ENCODE measurements around the gene CST9. TPM values are rescaled to one million over a fixed set of nuclear protein-coding genes. Genes with fewer than 3 reads are reported as not detected.
A peak's percentile ranks its signal among the peaks of the same experiment; 100 is the strongest.
"Not testable (repeated sequence)": the region's sequence is repeated elsewhere in the genome, so short reads cannot be mapped to it uniquely, and the experiment has no call there.

The CST9 gene
- total RNA-seq, 1 donor from 2014 or later = not detected

DNA sequence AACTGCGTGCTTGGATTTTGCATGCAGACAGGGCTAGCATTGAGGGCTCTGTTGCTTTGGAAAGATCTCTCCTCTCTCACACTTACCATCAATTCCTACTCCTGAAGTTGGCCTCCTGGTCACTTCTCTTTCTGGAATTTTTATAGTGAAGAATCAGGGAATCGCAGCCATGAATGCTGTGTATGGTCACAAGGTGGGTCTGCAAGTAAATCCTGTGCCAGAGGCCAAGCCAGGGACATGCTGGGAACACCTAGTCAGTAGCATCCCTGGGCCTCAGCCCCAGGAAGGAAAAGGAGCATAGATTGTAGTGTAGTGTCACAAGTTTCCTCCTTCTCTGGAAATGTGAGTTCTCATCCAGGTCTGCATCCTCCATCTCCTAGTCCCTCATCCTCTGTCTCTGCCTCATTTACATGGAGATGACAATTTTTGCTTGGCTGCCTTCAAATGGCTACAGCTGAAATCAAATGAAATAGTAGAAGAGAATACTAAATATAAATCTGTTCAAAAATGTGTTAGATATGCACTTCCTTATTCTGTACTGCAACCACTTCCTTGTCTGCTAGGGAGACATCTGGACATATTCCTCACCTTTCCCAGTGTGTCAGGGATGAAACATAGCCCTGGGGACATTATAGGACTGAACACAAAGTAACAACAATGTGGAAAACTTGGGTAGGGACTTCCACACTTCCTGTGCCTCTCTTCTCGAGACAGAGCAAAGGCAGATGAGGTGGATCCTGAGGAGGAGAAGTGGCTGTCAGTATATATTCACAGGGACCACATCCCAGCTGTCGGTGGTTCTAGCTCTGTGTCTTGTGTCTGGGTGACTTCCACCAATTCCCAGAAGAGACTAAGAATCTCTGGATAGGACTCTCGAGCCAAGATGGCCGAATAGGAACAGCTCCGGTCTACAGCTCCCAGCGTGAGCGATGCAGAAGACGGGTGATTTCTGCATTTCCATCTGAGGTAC lies 17.0 kb downstream of the CST9 start:
- no peak for DNase-seq (ENCODE audit: low spot score)

- DNase-seq (ENCODE audit: low spot score) = peak; percentile 47
Measured at GRCh38 chr20:23587631-23588030, 18.1 kb downstream of the CST9 start.

DNA sequence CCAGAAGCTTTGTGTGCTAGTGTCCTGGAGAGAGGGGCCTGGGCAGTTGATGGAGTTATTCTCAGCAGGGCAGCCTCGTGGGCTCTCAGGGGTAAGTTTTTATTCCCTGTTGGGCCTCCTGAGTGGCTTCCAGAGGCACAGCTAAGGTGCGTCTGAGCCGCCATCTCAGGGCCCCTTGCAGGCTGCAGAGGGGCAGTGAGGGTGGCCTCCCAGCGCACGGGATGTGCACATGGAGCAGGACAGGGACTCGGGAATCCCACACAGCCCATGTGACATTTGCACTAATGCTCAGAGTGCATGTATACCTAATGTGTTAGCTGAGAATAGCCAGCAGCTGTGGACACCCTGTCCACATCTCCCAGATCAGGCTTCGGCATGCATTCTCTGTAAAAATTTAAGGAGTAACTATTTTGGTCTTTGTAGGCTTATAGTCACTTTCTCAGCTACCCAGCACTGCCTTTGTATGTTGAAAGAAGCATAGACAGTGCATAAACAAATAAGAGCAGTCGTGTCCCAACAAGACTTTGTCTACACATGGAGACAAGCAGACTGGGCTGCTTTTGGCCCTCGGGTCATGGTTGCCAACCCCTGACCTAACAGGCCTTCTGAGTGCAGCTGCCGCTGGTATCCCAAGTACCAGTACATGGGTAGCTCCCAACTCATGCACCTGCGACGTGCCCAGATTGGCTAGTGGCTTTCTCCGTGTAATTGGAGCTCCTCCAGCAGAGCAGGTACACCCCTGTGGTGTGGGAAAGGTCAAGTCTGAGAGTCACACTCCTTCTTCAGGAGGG lies 18.8 kb downstream of the CST9 start:
- peak; percentile 82 for DNase-seq (ENCODE audit: low spot score)

GRCh38 chr20:23585808-23586734 lies 19.6 kb downstream of the CST9 start:
- DNase-seq (ENCODE audit: low spot score) = peak; percentile 76

GRCh38 chr20:23585449-23585807 lies 20.3 kb downstream of the CST9 start:
- DNase-seq (ENCODE audit: low spot score) = peak; percentile 59

DNA sequence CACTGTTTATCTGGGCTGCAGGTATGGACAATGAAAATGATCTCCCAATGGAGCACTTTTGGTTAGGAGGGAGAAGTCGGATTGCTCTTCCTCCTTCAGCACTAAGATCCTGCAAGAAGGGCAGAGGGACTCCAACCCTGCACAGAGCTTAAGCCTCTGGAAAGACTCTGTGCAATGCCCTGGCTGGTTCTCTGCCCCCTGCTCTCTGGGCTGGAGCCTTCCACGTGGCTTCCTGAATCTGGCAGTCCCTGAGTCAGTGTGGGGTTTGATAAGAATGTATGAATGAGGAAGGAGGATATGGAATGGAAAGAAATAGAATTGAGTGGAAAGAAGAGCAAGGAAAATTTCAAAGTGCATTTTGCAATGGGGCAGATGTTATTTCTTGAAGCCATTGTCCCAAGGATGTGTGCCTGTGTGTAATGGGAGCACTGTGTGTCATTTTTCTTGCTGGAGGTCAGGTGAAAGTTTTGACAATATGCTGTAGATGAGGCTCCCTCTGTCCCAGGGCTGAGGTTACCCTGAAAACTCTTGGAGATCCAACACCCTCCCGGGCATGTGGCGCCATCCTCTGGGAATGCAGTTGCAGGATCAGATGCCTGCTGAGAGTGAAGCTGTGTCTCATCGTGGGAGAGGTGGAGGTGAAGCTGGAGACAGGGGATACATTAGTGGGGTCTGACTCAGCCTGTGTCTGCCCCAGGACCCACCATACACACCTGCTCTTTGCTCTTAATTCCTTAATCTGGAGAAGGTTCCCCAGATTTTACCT lies 21.1 kb downstream of the CST9 start:
- DNase-seq (ENCODE audit: low spot score) = peak; percentile 64

DNA sequence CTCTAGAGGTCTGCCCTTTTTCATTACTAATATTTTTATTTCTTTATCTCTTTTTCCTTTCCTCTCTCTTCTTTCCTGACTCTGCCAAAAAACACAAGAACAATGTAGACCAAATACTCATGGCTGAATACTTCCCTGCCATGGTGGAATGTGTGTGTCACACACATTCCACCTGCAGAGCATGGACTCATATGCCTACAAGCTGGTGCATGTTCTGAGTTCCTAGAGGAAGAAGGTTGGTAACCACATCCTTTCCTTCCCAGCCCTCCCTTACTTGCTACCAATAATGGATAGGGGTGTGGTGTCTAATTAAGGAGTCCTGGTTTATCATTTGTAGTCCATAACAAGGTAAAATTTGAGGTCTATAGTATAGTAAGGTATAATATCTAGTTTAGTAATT lies 22.2 kb downstream of the CST9 start:
- no peak for DNase-seq (ENCODE audit: low spot score)

- peak; percentile 51 for DNase-seq (ENCODE audit: low spot score)
Measured at GRCh38 chr20:23582293-23582692, 23.4 kb downstream of the CST9 start.

DNA sequence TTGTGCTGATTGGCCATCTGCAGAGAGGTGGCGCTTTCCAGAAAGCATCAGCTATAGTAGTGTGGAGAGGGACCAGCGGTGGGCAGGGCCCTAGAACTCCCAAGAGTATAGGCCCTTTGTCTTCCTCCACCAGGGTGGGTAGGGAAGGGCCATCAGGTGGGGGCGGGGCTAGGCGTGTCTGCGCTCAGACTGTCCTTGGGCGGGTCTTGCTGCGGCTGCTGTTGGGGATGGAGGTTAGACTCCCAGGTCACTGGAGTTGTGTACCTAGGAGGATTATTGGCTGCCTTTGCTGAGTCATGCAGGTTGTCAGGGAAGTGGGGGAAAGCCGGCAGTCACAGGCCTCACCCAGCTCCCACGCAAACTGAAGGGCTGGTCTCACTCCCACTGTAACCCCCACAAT lies 23.9 kb downstream of the CST9 start:
- DNase-seq (ENCODE audit: low spot score) = not testable (repeated sequence)

GRCh38 chr20:23574977-23575376 lies 30.7 kb downstream of the CST9 start:
- DNase-seq (ENCODE audit: low spot score) = no peak

- DNase-seq (ENCODE audit: low spot score) = no peak
Measured at GRCh38 chr20:23570178-23570760, 35.4 kb downstream of the CST9 start.

DNA sequence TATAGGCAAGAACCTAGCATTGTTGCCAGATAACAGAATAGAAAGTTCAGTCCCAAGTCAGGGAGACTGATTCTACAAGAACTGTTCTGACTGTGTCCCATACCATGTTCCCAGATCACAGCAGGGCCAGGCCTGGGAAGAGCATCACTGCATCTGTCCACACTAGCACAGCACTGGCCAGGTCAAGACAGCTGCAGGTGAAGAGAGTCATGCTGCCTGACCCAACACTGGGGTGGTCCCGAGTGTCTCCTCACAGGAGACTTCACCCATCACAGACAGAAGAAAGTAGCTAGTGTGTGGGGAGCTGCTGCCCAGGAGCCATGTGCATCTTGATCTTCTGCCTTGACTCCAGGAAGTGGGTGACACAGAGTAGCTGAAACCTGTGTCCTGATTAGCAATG lies 36.1 kb downstream of the CST9 start:
- DNase-seq (ENCODE audit: low spot score) = no peak

DNA sequence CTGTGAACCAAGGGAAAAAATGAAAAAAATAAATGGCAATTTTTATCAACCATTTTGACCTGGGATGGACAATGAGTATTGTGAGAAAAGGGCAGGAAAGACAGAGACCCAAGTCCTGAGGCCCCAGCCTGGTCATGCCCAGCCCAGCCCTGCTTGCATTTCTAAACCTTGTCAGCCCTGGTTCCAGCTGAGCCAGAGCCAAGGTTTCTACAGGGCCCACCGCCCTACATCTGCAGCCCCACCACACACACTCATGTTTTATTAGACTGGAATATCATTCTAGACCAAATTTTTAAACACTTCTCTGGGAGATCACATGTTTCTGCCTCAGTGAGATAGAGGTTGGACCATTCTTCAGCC lies 36.8 kb downstream of the CST9 start:
- DNase-seq (ENCODE audit: low spot score) = peak; percentile 43

- peak; percentile 62 for DNase-seq (ENCODE audit: low spot score)
Measured at GRCh38 chr20:23568320-23568970, 37.3 kb downstream of the CST9 start, which contains the start of gene CST9L. CST9L (minus strand) TSS chr20:23568484; CDS start chr20:23568450, 34 bp downstream.

- no peak for DNase-seq (ENCODE audit: low spot score)
Measured at GRCh38 chr20:23566199-23566932, 39.4 kb downstream of the CST9 start.

- no peak for DNase-seq (ENCODE audit: low spot score)
Measured at GRCh38 chr20:23565503-23566045, 40.1 kb downstream of the CST9 start.

DNA sequence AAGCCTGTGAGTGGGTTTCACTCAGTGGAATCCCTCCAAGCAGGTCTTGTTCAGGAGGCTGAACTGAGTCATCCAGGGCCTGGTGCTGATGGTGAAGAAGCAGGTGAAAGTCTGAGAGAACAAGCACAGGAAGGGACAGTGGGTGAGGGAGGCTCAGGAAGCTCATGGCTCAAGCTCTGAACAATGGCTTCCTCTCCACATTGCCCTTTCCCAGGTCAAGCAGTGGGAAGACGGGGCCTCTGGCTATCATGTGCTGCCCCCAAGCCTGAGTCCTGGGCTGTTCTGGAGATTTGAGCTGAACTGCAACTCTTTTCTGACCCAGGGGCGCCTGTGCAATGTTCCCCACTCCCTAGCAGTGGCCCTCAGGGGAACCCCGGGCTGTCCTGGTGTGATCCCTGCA lies 40.8 kb downstream of the CST9 start:
- DNase-seq (ENCODE audit: low spot score) = no peak

DNA sequence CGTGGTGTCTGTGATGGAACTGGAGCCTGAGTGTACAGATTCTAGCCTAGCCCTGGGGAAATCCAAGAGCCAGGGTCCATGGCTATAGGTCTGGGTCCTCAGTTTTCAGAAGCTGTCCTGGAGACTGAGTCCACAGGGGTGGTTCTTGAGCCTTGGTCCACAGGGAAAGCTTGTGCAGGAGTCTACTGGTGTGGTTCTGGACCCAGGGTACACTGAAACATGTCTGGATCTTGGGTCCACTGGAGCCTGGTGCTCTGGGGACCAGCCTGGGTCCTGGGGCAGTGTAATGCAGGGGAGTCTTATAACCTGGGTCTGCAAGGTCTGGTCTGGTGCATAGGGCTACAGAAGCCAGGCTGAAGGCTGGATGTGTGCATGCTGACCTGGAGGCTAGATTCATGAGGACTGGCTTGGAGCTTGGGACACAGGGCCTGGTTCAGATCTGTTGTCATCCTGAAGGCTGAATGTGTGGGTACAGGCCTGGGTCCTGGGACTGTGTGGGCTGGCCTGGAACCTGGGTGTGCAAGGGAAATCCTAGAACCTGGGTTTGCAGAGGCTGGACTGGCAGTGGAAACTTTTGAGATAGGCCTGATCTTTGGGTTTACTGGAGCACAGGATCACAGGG lies 42.9 kb downstream of the CST9 start:
- DNase-seq (ENCODE audit: low spot score) = no peak

Data from mesenteric fat pad (tissue), 1 donor.